Measurements from ENCODE around the gene UPK3A. TPM values are rescaled to one million over a fixed set of nuclear protein-coding genes. Genes with fewer than 3 reads are reported as not detected.

UPK3A gene
- total RNA-seq, 3 donors from 2014 or later: 0.67 TPM; not detected in 2

Other genes starting within 250 kb of the UPK3A start
- 10 to 100 TPM; 42.5 to 80.7 (median 65.7) TPM for gene NUP50, start 121.0 kb upstream of the UPK3A start, total RNA-seq
- gene KIAA0930, start 44.1 kb upstream of the UPK3A start, total RNA-seq: 10 to 100 TPM; 32.7 to 62.4 (median 37.7) TPM
- gene FAM118A, start 25.0 kb downstream of the UPK3A start, total RNA-seq: 10 to 100 TPM; 50.1 to 86.0 (median 55.1) TPM
- not detected for gene SMC1B, start 128.7 kb downstream of the UPK3A start, total RNA-seq
- 1 to 10 TPM in 2 of 3 donors, under 1 TPM in 1; 0.41 to 2.6 (median 1.6) TPM for gene RIBC2, start 128.7 kb downstream of the UPK3A start, total RNA-seq
- 100 to 1,000 TPM in 1 of 3 donors, 10 to 100 TPM in 2; 34.1 to 198 (median 88.3) TPM for gene FBLN1, start 217.9 kb downstream of the UPK3A start, total RNA-seq